ENCODE results near the gene PDGFRA.
"Not testable (repeated sequence)": the region's sequence is repeated elsewhere in the genome, so short reads cannot be mapped to it uniquely, and the experiment has no call there.

The PDGFRA gene

DNA sequence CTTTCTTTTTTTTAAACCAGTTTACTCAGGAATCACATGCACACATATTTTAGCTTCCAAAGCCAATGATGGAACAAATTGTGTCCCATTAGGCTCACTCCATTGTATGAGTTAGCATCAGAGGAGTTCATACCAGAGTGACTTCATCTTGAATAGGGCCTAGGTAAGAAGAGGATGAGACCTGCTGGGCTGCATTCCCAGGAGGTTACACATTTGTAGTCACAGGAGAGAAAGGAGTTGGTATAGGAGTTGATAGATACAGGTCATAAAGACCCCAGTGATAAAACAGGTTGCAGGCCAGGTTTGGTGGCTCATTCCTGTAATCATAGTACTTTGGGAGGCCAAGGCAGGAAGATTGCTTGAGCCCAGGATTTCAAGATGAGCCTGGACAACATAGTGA, 9.3 kb downstream of the PDGFRA start:
- DNase-seq (ENCODE audit: low spot score) = no peak

DNA sequence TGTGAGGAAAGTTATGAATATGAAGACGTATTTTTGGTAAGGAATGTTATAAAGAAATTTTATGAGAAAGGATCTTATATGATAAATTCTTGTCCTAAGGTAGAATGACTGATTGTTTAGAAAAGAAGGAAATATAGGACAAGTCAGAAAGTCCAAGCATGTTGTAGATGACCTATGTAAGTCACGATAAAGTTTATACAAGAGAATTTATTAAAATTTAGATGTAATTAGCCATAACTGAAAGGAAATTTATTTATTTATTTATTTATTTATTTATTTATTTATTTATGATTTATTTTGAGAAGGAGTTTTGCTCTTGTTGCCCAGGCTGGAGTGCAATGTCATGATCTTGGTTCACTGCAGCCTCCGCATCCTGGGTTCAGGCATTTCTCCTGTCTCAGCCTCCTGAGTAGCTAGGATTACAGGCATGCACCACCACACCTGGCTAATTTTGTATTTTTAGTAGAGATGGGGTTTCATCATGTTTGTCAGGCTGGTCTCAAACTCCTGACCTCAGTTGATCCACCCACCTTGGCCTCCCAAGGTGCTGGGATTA, 12.3 kb downstream of the PDGFRA start:
- H3K4me1 ChIP-seq (ENCODE audit: insufficient read depth, poor library complexity, severe bottlenecking); ATAC-seq (ENCODE audit: low read depth); H3K27ac ChIP-seq (ENCODE audit: poor library complexity, severe bottlenecking); H3K36me3 ChIP-seq (ENCODE audit: low read depth); H3K27me3 ChIP-seq (ENCODE audit: insufficient read depth, poor library complexity, severe bottlenecking); H3K4me3 ChIP-seq (ENCODE audit: severe bottlenecking); DNase-seq (ENCODE audit: low spot score): not testable (repeated sequence)
- H3K9me3 ChIP-seq (ENCODE audit: severe bottlenecking) = peaks cover 11% of the 10 kb centered on the region

More for the DNA sequence above, 9.3 kb downstream of the PDGFRA start:
- Histone ChIP-seq H3K27ac (ENCODE audit: poor library complexity, severe bottlenecking) (no peak overlapping the region), H3K4me1 (ENCODE audit: insufficient read depth, poor library complexity, severe bottlenecking) (no peaks in the 10 kb centered on the region), H3K4me3 (ENCODE audit: severe bottlenecking) (no peak overlapping the region), H3K27me3 (ENCODE audit: insufficient read depth, poor library complexity, severe bottlenecking) (no peaks in the 10 kb centered on the region), H3K36me3 (ENCODE audit: low read depth) (no peaks in the 10 kb centered on the region), H3K9me3 (ENCODE audit: severe bottlenecking) (peaks cover 11% of the 10 kb centered on the region)
- TF ChIP-seq, protein P1, sequence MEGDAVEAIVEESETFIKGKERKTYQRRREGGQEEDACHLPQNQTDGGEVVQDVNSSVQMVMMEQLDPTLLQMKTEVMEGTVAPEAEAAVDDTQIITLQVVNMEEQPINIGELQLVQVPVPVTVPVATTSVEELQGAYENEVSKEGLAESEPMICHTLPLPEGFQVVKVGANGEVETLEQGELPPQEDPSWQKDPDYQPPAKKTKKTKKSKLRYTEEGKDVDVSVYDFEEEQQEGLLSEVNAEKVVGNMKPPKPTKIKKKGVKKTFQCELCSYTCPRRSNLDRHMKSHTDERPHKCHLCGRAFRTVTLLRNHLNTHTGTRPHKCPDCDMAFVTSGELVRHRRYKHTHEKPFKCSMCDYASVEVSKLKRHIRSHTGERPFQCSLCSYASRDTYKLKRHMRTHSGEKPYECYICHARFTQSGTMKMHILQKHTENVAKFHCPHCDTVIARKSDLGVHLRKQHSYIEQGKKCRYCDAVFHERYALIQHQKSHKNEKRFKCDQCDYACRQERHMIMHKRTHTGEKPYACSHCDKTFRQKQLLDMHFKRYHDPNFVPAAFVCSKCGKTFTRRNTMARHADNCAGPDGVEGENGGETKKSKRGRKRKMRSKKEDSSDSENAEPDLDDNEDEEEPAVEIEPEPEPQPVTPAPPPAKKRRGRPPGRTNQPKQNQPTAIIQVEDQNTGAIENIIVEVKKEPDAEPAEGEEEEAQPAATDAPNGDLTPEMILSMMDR (IDR thresholded peaks at IDR 0.05; ENCODE audit: poor library complexity, severe bottlenecking) = no peak
- ATAC-seq (ENCODE audit: low read depth) = 0 out of 3 replicates have a peak, but pooled peaks have one; percentile 22

DNA sequence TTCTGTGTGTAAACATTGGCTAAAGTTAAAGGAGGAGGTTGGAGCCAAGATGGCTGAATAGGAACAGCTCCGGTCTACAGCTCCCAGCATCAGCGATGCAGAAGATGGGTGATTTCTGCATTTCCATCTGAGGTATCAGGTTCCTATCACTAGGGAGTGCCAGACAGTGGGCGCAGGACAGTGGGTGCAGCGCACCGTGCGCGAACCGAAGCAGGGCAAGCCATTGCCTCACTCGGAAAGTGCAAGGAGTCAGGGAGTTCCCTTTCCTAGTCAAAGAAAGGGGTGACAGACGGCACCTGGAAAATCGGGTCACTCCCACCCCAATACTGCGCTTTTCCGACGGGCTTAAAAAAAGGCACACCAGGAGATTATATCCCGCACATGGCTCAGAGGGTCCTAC, 14.4 kb downstream of the PDGFRA start:
- H3K9me3 ChIP-seq (ENCODE audit: severe bottlenecking) = peaks cover 11% of the 10 kb centered on the region
- not testable (repeated sequence) for H3K27ac ChIP-seq (ENCODE audit: poor library complexity, severe bottlenecking); H3K27me3 ChIP-seq (ENCODE audit: insufficient read depth, poor library complexity, severe bottlenecking); DNase-seq (ENCODE audit: low spot score); H3K4me3 ChIP-seq (ENCODE audit: severe bottlenecking); H3K36me3 ChIP-seq (ENCODE audit: low read depth); H3K4me1 ChIP-seq (ENCODE audit: insufficient read depth, poor library complexity, severe bottlenecking); ATAC-seq (ENCODE audit: low read depth)

DNA sequence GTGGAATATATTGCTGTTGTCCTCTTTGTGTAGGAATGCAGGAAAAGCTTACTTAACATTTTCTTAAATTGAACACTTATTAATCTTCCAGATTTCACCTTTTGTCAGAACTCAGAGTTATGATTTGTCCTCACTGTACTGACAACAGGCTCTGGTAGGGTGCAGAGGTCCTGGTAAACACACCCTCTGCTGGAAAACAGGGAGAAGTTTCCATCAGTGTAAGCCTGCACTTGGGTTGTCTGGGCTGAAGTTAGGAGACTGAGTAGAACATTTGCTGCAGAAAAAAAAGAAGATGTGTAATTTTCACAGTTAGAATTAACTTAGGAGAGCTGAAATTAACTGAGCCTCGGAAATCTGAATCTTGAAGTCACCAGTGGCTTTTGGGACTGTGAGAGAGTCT, 23.2 kb downstream of the PDGFRA start:
- not testable (repeated sequence) for H3K4me3 ChIP-seq (ENCODE audit: severe bottlenecking); DNase-seq (ENCODE audit: low spot score); H3K27ac ChIP-seq (ENCODE audit: poor library complexity, severe bottlenecking); ATAC-seq (ENCODE audit: low read depth); H3K36me3 ChIP-seq (ENCODE audit: low read depth); H3K9me3 ChIP-seq (ENCODE audit: severe bottlenecking); H3K27me3 ChIP-seq (ENCODE audit: insufficient read depth, poor library complexity, severe bottlenecking); H3K4me1 ChIP-seq (ENCODE audit: insufficient read depth, poor library complexity, severe bottlenecking)

DNA sequence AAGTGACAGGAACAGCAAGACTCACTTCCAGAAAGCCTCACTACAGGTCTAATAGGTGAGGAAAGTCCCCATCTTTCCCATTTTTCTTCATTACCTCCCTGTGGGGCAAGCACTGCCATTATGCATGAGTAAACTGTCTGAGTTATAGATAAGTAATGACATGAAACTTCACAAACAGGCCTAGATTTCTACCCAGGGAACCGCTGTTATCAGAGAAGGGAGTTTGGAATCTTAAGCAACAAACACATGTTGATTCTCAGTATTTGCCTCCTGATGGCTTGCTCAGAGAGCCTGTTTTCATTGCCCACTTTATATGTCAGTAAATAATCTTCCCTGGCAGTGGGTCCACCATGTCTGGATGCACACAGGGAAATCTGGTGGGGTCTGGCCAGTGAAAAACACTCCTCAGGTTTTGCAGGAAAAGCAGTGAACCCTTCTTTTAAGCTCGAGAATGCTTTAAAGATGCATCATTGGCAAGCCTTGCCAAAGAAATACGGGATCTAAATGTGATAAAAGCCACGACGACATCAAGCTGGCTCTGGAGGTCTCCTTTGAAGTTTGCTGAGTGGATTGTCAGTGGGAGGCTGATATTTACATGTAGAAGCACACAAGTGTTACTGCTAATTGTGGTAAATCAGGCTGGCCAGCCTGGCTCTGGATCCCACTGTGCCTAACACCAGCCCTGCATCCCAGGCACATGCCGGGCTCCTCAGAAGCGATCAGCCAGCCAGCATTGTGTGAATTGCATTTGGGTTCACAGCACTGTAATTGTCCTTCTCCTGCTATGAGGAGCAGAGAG, 25.2 kb downstream of the PDGFRA start:
- TF ChIP-seq, protein P1 (IDR thresholded peaks at IDR 0.05; ENCODE audit: poor library complexity, severe bottlenecking) = no peak
- Histone ChIP-seq H3K9me3 (ENCODE audit: severe bottlenecking) (no peaks in the 10 kb centered on the region), H3K4me3 (ENCODE audit: severe bottlenecking) (no peak overlapping the region), H3K36me3 (ENCODE audit: low read depth) (no peaks in the 10 kb centered on the region), H3K27me3 (ENCODE audit: insufficient read depth, poor library complexity, severe bottlenecking) (no peaks in the 10 kb centered on the region), H3K27ac (ENCODE audit: poor library complexity, severe bottlenecking) (no peak overlapping the region), H3K4me1 (ENCODE audit: insufficient read depth, poor library complexity, severe bottlenecking) (no peaks in the 10 kb centered on the region)
- DNase-seq (ENCODE audit: low spot score) (no peak), ATAC-seq (ENCODE audit: low read depth) (no peak)

DNA sequence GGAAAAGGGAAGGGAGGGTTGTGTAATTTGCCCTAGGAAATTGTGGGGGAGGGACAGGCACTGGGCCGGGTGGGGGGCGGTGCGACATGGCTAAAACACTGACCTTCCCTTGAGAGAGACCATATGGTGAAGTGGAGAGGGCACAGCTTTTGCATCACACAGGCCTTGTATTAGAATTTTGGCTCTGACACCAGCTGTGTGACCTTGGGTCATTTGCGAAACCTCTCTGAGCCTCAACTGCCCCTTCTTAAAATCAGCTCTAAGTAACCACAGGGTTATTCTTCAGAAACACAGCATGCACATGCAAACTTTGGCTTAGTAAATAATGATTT, 25.8 kb downstream of the PDGFRA start:
- Histone ChIP-seq H3K36me3 (ENCODE audit: low read depth) (no peaks in the 10 kb centered on the region), H3K9me3 (ENCODE audit: severe bottlenecking) (no peaks in the 10 kb centered on the region), H3K27ac (ENCODE audit: poor library complexity, severe bottlenecking) (no peak overlapping the region), H3K27me3 (ENCODE audit: insufficient read depth, poor library complexity, severe bottlenecking) (no peaks in the 10 kb centered on the region), H3K4me3 (ENCODE audit: severe bottlenecking) (no peak overlapping the region), H3K4me1 (ENCODE audit: insufficient read depth, poor library complexity, severe bottlenecking) (no peaks in the 10 kb centered on the region)
- TF ChIP-seq, protein P1 (IDR thresholded peaks at IDR 0.05; ENCODE audit: poor library complexity, severe bottlenecking) = no peak
- ATAC-seq (ENCODE audit: low read depth) (no peak), DNase-seq (ENCODE audit: low spot score) (no peak)

All from RWPE2 (cell line).